Endometrial microvascular endothelial cells (primary cell): Measurements from ENCODE around the gene NEUROG1. TPM values are rescaled to one million over a fixed set of nuclear protein-coding genes. Genes with fewer than 3 reads are reported as not detected.

Source experiments
- in situ Hi-C: cut with HindIII; loops from 2 replicates; pipeline ENCODE4 v1.10.0; 2017; ENCODE audit warnings: low sequenced_read_pairs, low pct_unique_long_range_greater_than_20kb; ENCODE audit errors: inconsistent ontology term
- total RNA-seq: library from RNA; depleted of rRNA; stranded (reverse); fragments of >200 nt; gene quantifications from one replicate; pipeline ENCODE4 v1.2.3, GENCODE V29; 2015; ENCODE audit errors: inconsistent ontology term

The NEUROG1 gene
- total RNA-seq, 1 donor from 2014 or later = not detected

DNA sequence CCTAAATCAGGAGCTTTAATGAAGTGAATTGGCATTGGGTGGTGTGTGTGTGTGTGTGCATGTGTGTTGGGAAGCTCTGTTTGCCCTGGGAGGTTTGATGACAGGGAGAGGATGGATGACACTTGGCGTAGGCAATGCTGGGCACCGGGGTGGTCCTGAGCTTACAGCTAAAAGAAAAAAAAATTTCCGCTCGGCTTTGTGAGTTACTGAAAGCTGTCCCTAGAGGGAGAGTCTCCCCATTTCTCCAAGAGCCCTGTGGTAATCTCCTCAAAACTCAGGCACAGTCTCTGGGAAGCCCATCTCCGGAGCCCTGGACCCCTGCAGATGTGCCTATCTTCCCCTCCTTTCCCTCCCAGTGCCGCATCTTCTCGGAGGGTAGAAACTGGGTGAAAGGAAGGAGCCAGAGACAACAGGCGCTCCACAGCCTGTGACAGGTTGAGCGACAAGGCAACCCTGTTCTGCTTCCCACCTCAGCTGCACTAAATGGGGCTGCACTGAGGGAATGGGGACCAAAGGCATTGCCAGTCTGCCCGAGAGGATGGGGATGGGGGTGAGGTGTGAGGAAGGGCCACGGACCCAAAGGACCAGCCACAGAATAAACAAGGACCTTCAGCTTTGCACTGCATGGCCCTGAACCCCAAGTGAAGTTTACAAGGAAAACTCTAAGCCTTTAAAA is 47.8 kb downstream of the NEUROG1 start:
- in situ Hi-C loops = no loop called here

GRCh38 chr5:135487037-135487395 is 48.7 kb downstream of the NEUROG1 start:
- in situ Hi-C loops = no loop called here

- in situ Hi-C loops = no loop called here
These were observed 49.4 kb downstream of the NEUROG1 start for GRCh38 chr5:135486131-135487036.

DNA sequence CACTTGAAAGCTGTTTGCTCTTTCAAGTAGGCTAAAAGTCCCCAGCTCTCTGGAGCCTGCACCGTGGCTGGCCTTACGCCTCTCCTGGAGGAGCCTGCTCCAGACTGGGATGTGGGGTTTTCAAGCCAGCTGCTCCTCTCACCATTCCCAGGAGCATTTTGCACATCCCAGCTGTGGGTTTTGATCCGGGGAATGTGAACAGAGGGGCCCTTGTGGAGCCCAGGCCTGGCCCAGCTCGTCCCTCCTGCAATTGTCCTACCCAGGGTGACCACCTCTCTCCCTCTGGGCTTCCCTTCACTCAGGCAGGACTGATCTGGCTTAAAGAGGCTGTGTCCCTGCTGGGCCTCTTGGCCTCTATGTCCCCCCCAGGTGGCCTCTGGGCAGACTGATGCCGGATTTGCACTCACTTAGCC is 51.1 kb downstream of the NEUROG1 start:
- in situ Hi-C loops = no loop called here

Other genes with a start within 250 kb of the NEUROG1 start
- gene MACROH2A1, start 136.7 kb downstream of the NEUROG1 start, total RNA-seq = 139 TPM
- gene DCANP1, start 88.6 kb downstream of the NEUROG1 start, total RNA-seq = not detected
- gene TIFAB, start 83.6 kb downstream of the NEUROG1 start, total RNA-seq = not detected
- gene CXCL14, start 43.0 kb upstream of the NEUROG1 start, total RNA-seq = not detected